ENCODE results near the gene SYCN.

DNA sequence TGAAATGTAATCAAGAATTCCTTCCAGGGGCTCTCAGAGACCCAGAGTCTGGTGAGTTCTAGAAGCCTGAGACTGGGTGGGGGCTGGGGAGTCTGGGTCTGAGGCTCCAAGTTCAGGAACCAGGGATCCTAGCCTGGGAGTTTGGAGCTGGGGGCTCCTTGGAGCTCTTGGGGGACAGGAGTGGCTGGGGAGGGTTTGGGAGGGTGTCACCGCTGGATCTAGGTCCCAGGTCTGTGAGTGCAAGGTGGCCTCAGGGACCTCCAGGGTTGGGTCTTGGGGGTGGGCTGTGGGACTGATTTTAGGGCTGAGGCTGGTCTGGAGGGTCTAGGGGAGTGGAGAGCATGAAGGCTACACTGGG lies 1.1 kb downstream of the SYCN start:
- TF ChIP-seq POLR2A (IDR thresholded peaks at IDR 0.05; ENCODE audit: low read depth, low read length) (no peak), PAX5 (IDR thresholded peaks at IDR 0.05; ENCODE audit: insufficient read depth, low read length, severe bottlenecking) (no peak), TAF1 (IDR thresholded peaks at IDR 0.05; ENCODE audit: low read depth, low read length) (no peak)

Measured in GM12891 (cell line).